22Rv1 (cell line): Measurements from ENCODE around the gene SMAD4.
A peak's percentile ranks its signal among the peaks of the same experiment; 100 is the strongest.

Experiments
- H3K27ac ChIP-seq: fragments of 450-650 bp; 2 replicates; pipeline ENCODE4 v1.5.1; 2017
- ZFX ChIP-seq: fragments of 450-650 bp; IDR thresholded peaks from 2 replicates; pipeline ENCODE4 v1.6.1; 2017; ENCODE audit warnings: antibody characterized with exemption, borderline replicate concordance
- TF ChIP-seq, protein P1 (sequence below): fragments of 450-650 bp; IDR thresholded peaks from 2 replicates; pipeline ENCODE4 v1.5.1; 2017; ENCODE audit warnings: mild to moderate bottlenecking

The SMAD4 gene

DNA sequence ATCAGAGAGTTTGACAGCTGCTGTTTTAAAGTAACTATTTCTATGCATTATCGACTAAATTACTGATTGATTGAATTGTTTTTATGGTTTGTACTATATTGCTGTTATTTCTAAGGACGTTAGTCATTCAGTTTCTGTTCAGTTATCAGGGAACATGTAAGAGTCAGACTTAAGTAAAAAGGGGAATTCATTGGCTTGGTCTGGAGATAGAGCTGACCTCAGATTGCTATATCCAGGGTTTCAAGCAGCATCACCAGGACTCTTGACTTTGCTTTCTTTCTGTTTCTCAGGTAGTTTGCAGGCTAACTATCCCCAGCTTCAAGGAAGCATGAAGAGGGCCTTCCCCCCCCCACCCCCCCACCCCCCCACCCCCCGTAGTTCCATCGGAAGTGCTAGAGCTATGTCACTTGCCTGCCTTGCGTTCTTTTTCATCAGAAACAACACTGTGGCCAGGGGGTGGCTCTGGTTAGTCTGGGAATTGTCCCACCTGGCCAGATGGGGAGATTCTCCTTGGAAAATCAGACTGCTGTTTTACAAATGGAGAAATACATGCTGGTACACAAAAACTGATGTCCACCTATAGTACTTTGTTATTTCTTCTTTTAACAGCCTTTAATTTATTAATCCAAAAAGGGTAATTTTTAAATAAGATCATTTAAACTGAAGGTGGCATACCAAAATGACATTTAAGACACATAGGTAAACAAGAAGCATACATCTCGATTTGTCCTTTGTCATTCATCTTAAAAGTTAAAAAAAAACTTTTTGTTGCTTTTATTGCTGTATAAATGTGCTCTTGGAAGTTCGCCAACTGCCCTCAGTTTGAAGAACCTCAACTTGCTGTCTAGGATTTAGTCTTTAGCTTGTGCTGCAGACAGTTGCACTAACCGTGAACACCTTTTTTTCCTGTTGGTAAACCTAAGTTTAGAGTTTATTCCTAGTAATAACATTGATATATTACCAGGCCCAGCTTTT, 9.4 kb downstream of the SMAD4 start:
- TF ChIP-seq, protein P1, sequence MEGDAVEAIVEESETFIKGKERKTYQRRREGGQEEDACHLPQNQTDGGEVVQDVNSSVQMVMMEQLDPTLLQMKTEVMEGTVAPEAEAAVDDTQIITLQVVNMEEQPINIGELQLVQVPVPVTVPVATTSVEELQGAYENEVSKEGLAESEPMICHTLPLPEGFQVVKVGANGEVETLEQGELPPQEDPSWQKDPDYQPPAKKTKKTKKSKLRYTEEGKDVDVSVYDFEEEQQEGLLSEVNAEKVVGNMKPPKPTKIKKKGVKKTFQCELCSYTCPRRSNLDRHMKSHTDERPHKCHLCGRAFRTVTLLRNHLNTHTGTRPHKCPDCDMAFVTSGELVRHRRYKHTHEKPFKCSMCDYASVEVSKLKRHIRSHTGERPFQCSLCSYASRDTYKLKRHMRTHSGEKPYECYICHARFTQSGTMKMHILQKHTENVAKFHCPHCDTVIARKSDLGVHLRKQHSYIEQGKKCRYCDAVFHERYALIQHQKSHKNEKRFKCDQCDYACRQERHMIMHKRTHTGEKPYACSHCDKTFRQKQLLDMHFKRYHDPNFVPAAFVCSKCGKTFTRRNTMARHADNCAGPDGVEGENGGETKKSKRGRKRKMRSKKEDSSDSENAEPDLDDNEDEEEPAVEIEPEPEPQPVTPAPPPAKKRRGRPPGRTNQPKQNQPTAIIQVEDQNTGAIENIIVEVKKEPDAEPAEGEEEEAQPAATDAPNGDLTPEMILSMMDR, result no peak
- TF ChIP-seq ZFX, result no peak
- no peak overlapping the region for H3K27ac ChIP-seq

DNA sequence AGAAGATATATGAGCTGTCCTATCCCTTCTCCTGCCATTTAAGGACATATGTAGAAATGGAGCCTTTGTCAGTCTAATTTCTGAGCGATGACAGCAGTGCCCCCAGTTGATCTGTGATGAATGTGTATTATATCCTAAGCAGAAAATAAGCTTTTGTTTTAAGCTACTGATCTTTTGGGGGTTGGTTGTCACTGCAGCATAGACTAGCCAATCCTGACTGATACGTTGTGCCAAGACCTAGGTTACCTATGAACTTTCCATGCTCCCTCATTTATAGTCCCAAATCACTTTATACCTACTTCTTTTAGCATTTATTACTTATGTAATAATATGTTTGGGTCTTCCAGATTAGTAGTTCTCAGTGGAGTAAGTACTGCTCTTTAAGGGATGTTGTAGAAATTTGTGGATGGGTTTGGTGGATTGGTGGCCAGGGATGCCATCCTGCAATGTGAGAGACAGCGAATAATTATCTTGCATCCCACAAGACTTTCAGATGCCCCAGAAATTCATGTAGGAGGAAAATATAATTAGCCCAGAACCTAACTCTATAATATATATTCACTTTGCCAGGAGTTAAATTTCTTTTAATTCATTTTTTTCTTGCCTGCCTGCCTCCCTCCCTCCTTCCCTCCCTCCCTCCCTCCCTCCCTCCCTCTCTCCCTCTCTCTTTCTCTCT, 11.8 kb downstream of the SMAD4 start:
- no peak for TF ChIP-seq ZFX
- TF ChIP-seq, protein P1, result no peak
- H3K27ac ChIP-seq, result no peak overlapping the region

DNA sequence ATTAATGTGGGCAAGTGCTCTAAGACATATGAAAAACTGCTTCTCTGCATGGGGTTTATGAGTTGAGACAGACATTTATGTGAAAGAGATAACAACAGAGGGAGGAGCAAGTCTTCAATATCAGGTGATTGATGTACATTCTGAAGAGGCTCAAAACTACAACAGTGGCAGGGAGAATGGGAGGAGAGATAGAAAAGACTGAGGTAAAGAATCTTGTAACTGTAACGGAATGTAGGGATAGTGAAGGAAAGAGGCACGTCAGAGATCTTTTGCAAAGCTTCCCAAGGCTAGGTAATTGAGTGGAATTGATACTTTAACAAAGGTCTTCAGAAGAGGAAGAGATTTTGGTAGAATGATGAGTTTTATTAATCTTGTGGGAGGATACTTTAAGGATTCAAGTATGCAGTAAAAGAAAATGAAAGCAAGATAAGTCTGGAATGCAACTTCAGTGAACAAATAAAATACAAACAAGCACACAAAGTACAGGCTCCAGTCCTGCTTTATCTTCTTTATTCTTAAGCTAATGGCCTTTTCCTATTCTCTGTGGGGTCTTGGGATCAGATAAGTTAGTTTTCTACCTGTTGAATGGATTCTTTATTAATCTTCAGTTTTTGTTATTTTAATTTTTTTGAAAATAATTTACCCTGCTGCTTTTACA, 15.0 kb downstream of the SMAD4 start:
- H3K27ac ChIP-seq, result no peak overlapping the region

DNA sequence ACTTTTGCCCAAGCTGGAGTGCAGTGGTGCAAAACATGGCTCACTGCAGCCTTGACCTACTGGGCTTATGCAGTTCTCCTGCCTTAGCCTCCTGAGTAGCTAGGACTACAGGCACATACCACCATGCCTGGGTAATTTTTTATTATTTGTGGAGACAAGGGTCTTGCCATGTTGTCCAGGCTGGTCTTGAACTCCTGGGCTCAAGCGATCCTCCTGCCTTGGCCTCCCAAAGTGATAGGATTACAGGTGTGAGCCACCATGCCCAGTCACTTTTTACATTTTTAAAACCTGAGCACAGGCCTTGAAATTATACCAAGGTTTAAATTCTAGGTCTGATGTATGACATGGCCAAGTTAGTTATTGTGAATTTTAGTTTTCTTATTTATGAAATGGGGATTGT, 18.2 kb downstream of the SMAD4 start:
- TF ChIP-seq, protein P1, result no peak
- no peak for TF ChIP-seq ZFX
- H3K27ac ChIP-seq, result no peak overlapping the region

More for the DNA sequence above, 15.0 kb downstream of the SMAD4 start:
- TF ChIP-seq ZFX, result no peak
- TF ChIP-seq, protein P1, result no peak

DNA sequence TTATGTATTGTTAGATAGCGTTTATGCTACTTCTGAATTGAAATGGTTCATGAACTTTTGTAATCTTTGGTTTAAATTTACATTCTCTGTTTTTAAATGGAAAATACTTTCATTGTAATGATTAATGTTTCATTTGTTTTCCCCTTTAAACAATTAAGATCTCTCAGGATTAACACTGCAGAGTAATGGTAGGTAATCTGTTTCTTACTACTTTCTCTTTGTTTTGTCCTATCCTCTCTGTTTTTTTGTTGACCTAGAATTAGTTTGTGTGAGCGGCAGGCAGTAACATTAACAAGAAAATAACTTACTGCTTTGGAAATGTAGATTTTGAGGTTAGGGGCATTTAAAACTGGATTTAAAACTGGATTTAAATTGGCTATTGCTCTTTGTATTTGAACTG, 19.1 kb downstream of the SMAD4 start:
- no peak overlapping the region for H3K27ac ChIP-seq
- TF ChIP-seq, protein P1, result no peak
- no peak for TF ChIP-seq ZFX

DNA sequence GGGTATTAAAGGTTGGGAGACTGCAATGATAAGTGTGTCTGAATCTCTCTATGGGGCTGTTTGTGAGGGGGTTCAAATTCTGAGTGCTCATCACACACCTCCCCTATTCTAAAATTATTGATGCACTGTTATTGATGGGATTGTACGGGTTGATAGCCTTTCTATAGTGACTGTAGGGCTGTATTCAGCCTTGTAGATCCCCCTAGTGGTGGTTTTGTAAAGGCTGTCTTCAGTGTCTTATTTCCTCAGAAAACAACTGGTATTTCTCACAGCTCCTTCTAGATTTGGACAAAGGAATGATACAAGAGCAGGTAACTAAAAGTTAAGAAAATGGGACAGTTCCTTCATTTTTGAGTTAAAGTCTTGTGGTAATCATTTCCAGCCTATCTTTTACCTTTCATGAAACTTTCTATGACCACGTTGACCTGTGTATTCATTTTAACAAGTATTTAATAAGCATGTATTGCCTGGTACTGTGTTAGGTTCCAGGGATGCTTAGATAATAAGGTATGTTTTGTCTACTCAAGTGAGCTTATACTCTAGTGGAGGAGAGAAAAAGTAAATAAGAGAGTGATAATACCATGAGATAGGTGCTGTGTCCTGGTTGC, 21.2 kb downstream of the SMAD4 start:
- H3K27ac ChIP-seq, result no peak overlapping the region
- TF ChIP-seq ZFX, result no peak
- TF ChIP-seq, protein P1, result peak; percentile 87
